HCT116 (cell line): ENCODE data around the gene HRK.

ENCODE experiments used
- ATF3 ChIP-seq: IDR thresholded peaks from 2 replicates; pipeline ENCODE4 v1.6.1; 2012
- CTCF ChIP-seq, 3 experiments: fragments of 200-600 bp in 1 of 3; sonication (generic) in 1 of 3; IDR thresholded peaks in 2 of 3; conservative IDR thresholded peaks in 1 of 3; 2 replicates each; pipeline ENCODE4 v1.5.1; 2012 to 2017; ENCODE audit warnings: low read depth in 2 of 3, low read length in 2 of 3, antibody characterized with exemption in 1 of 3, borderline replicate concordance in 1 of 3, control low read depth in 1 of 3, mild to moderate bottlenecking in 1 of 3, mixed read lengths in 1 of 3, mixed run types in 1 of 3, moderate library complexity in 1 of 3; ENCODE audit not compliant: insufficient read depth in 1 of 3
- POLR2A ChIP-seq: IDR thresholded peaks from 2 replicates; pipeline ENCODE4 v1.7.0; 2011; ENCODE audit warnings: borderline replicate concordance; ENCODE audit not compliant: insufficient read depth, insufficient read length; ENCODE audit errors: extremely low read depth
- TCF7L2 ChIP-seq: IDR thresholded peaks from 2 replicates; pipeline ENCODE4 v1.7.0; 2011; ENCODE audit warnings: borderline replicate concordance, inconsistent platforms; ENCODE audit not compliant: insufficient read depth, insufficient read length; ENCODE audit errors: extremely low read depth

- TF ChIP-seq CTCF (IDR thresholded peaks at IDR 0.05 in 2 of 3, conservative IDR thresholded peaks at IDR 0.05 in 1 of 3; ENCODE audit: borderline replicate concordance in 1 of 3, insufficient read depth in 1 of 3, low read depth in 2 of 3, low read length in 2 of 3) (no peak), POLR2A (no peak), TCF7L2 (no peak), ATF3 (no peak)
Measured at GRCh38 chr12:116919706-116920485, 38.7 kb upstream of the HRK start.
